T-cell (primary cell): Measurements from ENCODE around the gene MAPK9. TPM values are rescaled to one million over a fixed set of nuclear protein-coding genes. Genes with fewer than 3 reads are reported as not detected.

Source experiments
- ATAC-seq, 4 experiments: fragments of 200-7000 bp in 3 of 4; fragments of 150-1000 bp in 1 of 4; cut with Tn5 transposase; replicated peaks in 1 of 4; 1 replicate in 3 of 4; 2 replicates in 1 of 4; pipeline ENCODE4 v1.10.0; 2021; ENCODE audit warnings: moderate library complexity in 3 of 4, mild to moderate bottlenecking in 2 of 4, moderate number of reproducible peaks in 1 of 4
- CTCF ChIA-PET, 2 donors: fragments of 300-600 bp; sonication (Branson Sonifier 250); formaldehyde crosslinking; loops; one replicate each; lab custom pipeline; 2022; ENCODE audit warnings: antibody characterized with exemption in 2 of 2; lab: Charles Lee
- POLR2A ChIA-PET, 2 donors: fragments of 300-600 bp; sonication (Branson Sonifier 250); formaldehyde crosslinking; loops; one replicate each; lab custom pipeline; 2022; ENCODE audit warnings: antibody characterized with exemption in 2 of 2; lab: Charles Lee
- DNase-seq, 35 experiments: peaks; one replicate each; pipeline versions ENCODE4 v3.0.0 to v3.0.0-alpha.2; 2013 to 2023
- H3K27ac ChIP-seq: one replicate; pipeline ENCODE4 v1.5.1; 2013; ENCODE audit warnings: low read length
- H3K27me3 ChIP-seq, 2 experiments: replicated peaks in 1 of 2; 1 replicate in 1 of 2; 2 replicates in 1 of 2; pipeline versions ENCODE4 v1.6.1 to v1.7.0; 2013; ENCODE audit warnings: low read length in 1 of 2, mixed read lengths in 1 of 2; ENCODE audit not compliant: control insufficient read depth in 2 of 2, insufficient read depth in 2 of 2; ENCODE audit errors: extremely low read depth in 1 of 2
- H3K36me3 ChIP-seq, 2 donors: 1 replicate in 1 of 2; 2 replicates in 1 of 2; pipeline versions ENCODE4 v1.6.1 to v1.7.0; 2013; ENCODE audit warnings: low read length in 1 of 2; ENCODE audit not compliant: control insufficient read depth in 2 of 2, insufficient read depth in 1 of 2; ENCODE audit errors: extremely low read depth in 1 of 2
- H3K4me1 ChIP-seq, 2 experiments: 1 replicate in 1 of 2; 2 replicates in 1 of 2; pipeline versions ENCODE4 v1.6.1 to v1.7.0; 2013; ENCODE audit warnings: low read length in 2 of 2, mixed read lengths in 1 of 2; ENCODE audit not compliant: insufficient read depth in 2 of 2, control insufficient read depth in 1 of 2; ENCODE audit errors: extremely low read depth in 1 of 2
- H3K4me3 ChIP-seq, 2 donors: 1 replicate in 1 of 2; 2 replicates in 1 of 2; pipeline versions ENCODE4 v1.5.1 to v1.7.0; 2013; ENCODE audit warnings: mild to moderate bottlenecking in 2 of 2, low read length in 1 of 2, moderate library complexity in 1 of 2; ENCODE audit not compliant: control insufficient read depth in 1 of 2; ENCODE audit errors: extremely low read depth in 1 of 2
- H3K9me3 ChIP-seq: 2 replicates; pipeline ENCODE4 v1.7.0; 2013
- H3K27ac Mint-ChIP-seq, 2 donors: one replicate each; pipeline ENCODE4 v1.8.0; 2020 to 2021; ENCODE audit warnings: mild to moderate bottlenecking in 2 of 2, mixed read lengths in 2 of 2
- H3K27me3 Mint-ChIP-seq, 2 donors: one replicate each; pipeline ENCODE4 v1.8.0; 2021 to 2022; ENCODE audit warnings: mixed read lengths in 2 of 2
- H3K36me3 Mint-ChIP-seq: one replicate; pipeline ENCODE4 v1.8.0; 2021; ENCODE audit warnings: mixed read lengths
- H3K4me1 Mint-ChIP-seq, 3 donors: one replicate each; pipeline ENCODE4 v1.8.0; 2020 to 2022; ENCODE audit warnings: mixed read lengths in 3 of 3, mild to moderate bottlenecking in 1 of 3
- H3K4me3 Mint-ChIP-seq, 3 donors: one replicate each; pipeline ENCODE4 v1.8.0; 2020 to 2022; ENCODE audit warnings: mild to moderate bottlenecking in 3 of 3, mixed read lengths in 3 of 3, moderate library complexity in 3 of 3
- H3K9me3 Mint-ChIP-seq, 3 donors: one replicate each; pipeline ENCODE4 v1.8.0; 2020 to 2022; ENCODE audit warnings: mixed read lengths in 3 of 3
- WGBS: methylation state at CpG from one replicate; pipeline ENCODE4 v1.1.5; 2013; ENCODE audit warnings: missing lambda C conversion rate; ENCODE audit not compliant: insufficient coverage; 5-methylcytosine and 5-hydroxymethylcytosine counted together
- total RNA-seq, 35 experiments: library from RNA in 6 of 35; stranded (reverse) in 6 of 35; fragments of 120-200 nt in 1 of 35; gene quantifications; one replicate each; pipeline versions ENCODE4 v1.2.1 to v1.2.4 and lab custom pipeline; 2013 to 2026

The MAPK9 gene
- total RNA-seq, 5 donors from 2014 or later (not counting 1 experiment from before 2014, with no cell fraction given) = 28.3 to 35.8 (median 32.5) TPM

- DNase-seq = peak; percentile 65 to 93 (median 80)
- POLR2A ChIA-PET = interaction anchor here in 1 of 2 donors (0.5 kb wide), 1 partner anchor 532 kb away, joined by 5 read pairs; no protein-coding TSS in a partner anchor
- no peak overlapping the region for H3K27ac Mint-ChIP-seq
Measured at GRCh38 chr5:180328296-180329137, 36.6 kb upstream of the MAPK9 start.

GRCh38 chr5:180326989-180327565 lies 35.2 kb upstream of the MAPK9 start:
- Histone ChIP-seq H3K9me3 (no peaks in the 10 kb centered on the region), H3K27ac (no peak overlapping the region), H3K4me3 (no peak overlapping the region), H3K27me3 (peaks cover 2 to 13% of the 10 kb centered on the region in 2 experiments), H3K4me1 (peaks cover 0 to 5% of the 10 kb centered on the region in 2 experiments), H3K36me3 (no peaks in the 10 kb centered on the region)
- DNase-seq = no peak
- ChIA-PET POLR2A (no interaction called here), CTCF (interaction anchor here in 1 of 2 donors (2.4 kb wide), 1 partner anchor 33 kb away, joined by 42 read pairs; no protein-coding TSS in a partner anchor)
- peaks cover 8 to 9% of the 10 kb centered on the region in 2 donors for H3K27me3 Mint-ChIP-seq
- H3K4me1 Mint-ChIP-seq = peaks cover 0 to 2% (median 0%) of the 10 kb centered on the region in 3 donors
- no peak overlapping the region for H3K4me3 Mint-ChIP-seq
- H3K9me3 Mint-ChIP-seq = no peaks in the 10 kb centered on the region
- ATAC-seq = no peak
- no peaks in the 10 kb centered on the region for H3K36me3 Mint-ChIP-seq
- WGBS = 85% methylated on average over 9 of the region's 10 CpGs
- no peak overlapping the region for H3K27ac Mint-ChIP-seq

More at GRCh38 chr5:180328296-180329137, 36.6 kb upstream of the MAPK9 start:
- peaks cover 0 to 5% of the 10 kb centered on the region in 2 experiments for H3K4me1 ChIP-seq
- Mint-ChIP-seq H3K36me3 (no peaks in the 10 kb centered on the region), H3K27me3 (peaks cover 14 to 17% of the 10 kb centered on the region in 2 donors), H3K4me1 (peaks cover 0 to 2% (median 0%) of the 10 kb centered on the region in 3 donors), H3K9me3 (no peaks in the 10 kb centered on the region), H3K4me3 (no peak overlapping the region)
- H3K27ac ChIP-seq = no peak overlapping the region
- CTCF ChIA-PET = interaction anchor here (0.5 to 2.4 kb wide), 20 partner anchors 9 to 696 kb away, joined by 3 to 42 read pairs (median 4); no protein-coding TSS in a partner anchor
- no peak overlapping the region for H3K4me3 ChIP-seq
- ATAC-seq = peak; percentile 90 to 95 (median 94)
- peaks cover 2 to 17% of the 10 kb centered on the region in 2 experiments for H3K27me3 ChIP-seq
- no peaks in the 10 kb centered on the region for H3K36me3 ChIP-seq
- no peaks in the 10 kb centered on the region for H3K9me3 ChIP-seq
- 62% methylated on average over 30 of the region's 31 CpGs for WGBS

GRCh38 chr5:180324601-180324950 lies 32.7 kb upstream of the MAPK9 start:
- no peak for ATAC-seq
- H3K4me1 ChIP-seq = peaks cover 0 to 5% of the 10 kb centered on the region in 2 experiments
- H3K36me3 Mint-ChIP-seq = no peaks in the 10 kb centered on the region

DNA sequence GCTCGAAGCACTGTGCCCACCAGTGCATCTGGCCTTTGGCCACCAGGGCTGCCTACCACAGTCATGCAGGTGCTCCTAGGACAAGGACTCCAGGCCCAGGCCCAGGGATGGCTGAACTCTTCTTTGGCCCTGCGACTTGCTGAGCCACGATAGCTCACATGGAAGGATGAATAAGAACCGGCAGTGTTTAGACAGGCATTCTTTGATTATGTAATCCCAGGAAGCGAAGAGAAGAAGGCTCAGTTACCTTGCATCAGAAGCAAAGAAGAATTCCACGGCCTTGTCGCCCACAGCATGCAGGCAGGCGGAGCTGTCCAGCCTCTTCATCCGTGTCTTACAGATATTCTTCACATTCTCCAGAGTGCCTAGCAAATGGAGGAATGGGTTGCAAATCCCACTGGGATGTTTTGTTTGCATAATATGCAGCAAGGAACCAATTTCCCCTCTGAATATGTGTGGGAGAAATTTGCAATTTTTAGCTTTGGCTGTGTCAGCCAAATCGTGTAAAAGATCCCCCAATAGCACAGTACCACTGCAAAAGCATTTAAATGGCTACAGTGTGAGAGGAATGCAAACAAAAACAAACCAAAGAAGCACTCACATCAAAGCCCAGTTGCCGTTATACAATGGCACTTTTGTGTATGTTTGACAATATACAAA lies 32.2 kb upstream of the MAPK9 start:
- Histone ChIP-seq H3K36me3 (no peaks in the 10 kb centered on the region), H3K27me3 (peaks cover 0 to 13% of the 10 kb centered on the region in 2 experiments), H3K4me1 (peaks cover 0 to 5% of the 10 kb centered on the region in 2 experiments), H3K27ac (no peak overlapping the region), H3K9me3 (no peaks in the 10 kb centered on the region), H3K4me3 (no peak overlapping the region)
- WGBS = 83% methylated on average over 6 of the region's 11 CpGs
- ChIA-PET CTCF (interaction anchor here (1.0 kb wide), 2 partner anchors 12 to 31 kb away, joined by 3 read pairs; no protein-coding TSS in a partner anchor), POLR2A (interaction anchor here in 1 of 2 donors (0.6 to 0.9 kb wide), 2 partner anchors 32 to 1687 kb away, joined by 3 read pairs; partner anchors contain the start of gene MAPK9)
- H3K27me3 Mint-ChIP-seq = no peaks in the 10 kb centered on the region
- ATAC-seq = no peak
- peaks cover 0 to 2% (median 0%) of the 10 kb centered on the region in 3 donors for H3K4me1 Mint-ChIP-seq
- H3K4me3 Mint-ChIP-seq = no peak overlapping the region
- H3K36me3 Mint-ChIP-seq = no peaks in the 10 kb centered on the region
- H3K27ac Mint-ChIP-seq = no peak overlapping the region
- DNase-seq = no peak
- H3K9me3 Mint-ChIP-seq = no peaks in the 10 kb centered on the region

More at GRCh38 chr5:180324601-180324950, 32.7 kb upstream of the MAPK9 start:
- DNase-seq = no peak
- CTCF ChIA-PET = interaction anchor here (1.0 kb wide), 2 partner anchors 12 to 31 kb away, joined by 3 read pairs; no protein-coding TSS in a partner anchor
- H3K27ac ChIP-seq = no peak overlapping the region
- Mint-ChIP-seq H3K27me3 (no peaks in the 10 kb centered on the region), H3K9me3 (no peaks in the 10 kb centered on the region), H3K27ac (no peak overlapping the region), H3K4me3 (no peak overlapping the region), H3K4me1 (peaks cover 0 to 2% (median 0%) of the 10 kb centered on the region in 3 donors)
- WGBS = 84% methylated on average over 5 of the region's 8 CpGs
- H3K36me3 ChIP-seq = no peaks in the 10 kb centered on the region
- H3K4me3 ChIP-seq = no peak overlapping the region
- H3K9me3 ChIP-seq = no peaks in the 10 kb centered on the region
- POLR2A ChIA-PET = interaction anchor here in 1 of 2 donors (0.6 to 0.9 kb wide), 2 partner anchors 32 to 1687 kb away, joined by 3 read pairs; partner anchors contain the start of gene MAPK9
- H3K27me3 ChIP-seq = peaks cover 0 to 13% of the 10 kb centered on the region in 2 experiments

GRCh38 chr5:180323160-180323559 lies 31.3 kb upstream of the MAPK9 start:
- H3K36me3 ChIP-seq = no peaks in the 10 kb centered on the region
- H3K4me3 ChIP-seq = no peak overlapping the region
- H3K36me3 Mint-ChIP-seq = no peaks in the 10 kb centered on the region
- no peaks in the 10 kb centered on the region for H3K4me1 Mint-ChIP-seq
- H3K4me1 ChIP-seq = no peaks in the 10 kb centered on the region
- no peaks in the 10 kb centered on the region for H3K9me3 Mint-ChIP-seq
- ATAC-seq = no peak
- DNase-seq = no peak
- no peak overlapping the region for H3K27ac ChIP-seq
- CTCF ChIA-PET = no interaction called here
- WGBS = 96% methylated on average over 9 of the region's 14 CpGs
- POLR2A ChIA-PET = no interaction called here
- H3K27me3 Mint-ChIP-seq = peaks cover under 1 to 2% of the 10 kb centered on the region in 2 donors
- H3K27ac Mint-ChIP-seq = no peak overlapping the region
- no peak overlapping the region for H3K4me3 Mint-ChIP-seq
- H3K27me3 ChIP-seq = peaks cover 0 to 14% of the 10 kb centered on the region in 2 experiments
- H3K9me3 ChIP-seq = no peaks in the 10 kb centered on the region
